Activated CD8-positive, alpha-beta memory T cell treated with anti-CD3 and anti-CD28 coated beads, Interleukin-2, amount 50 U/mL, for 4 hours (primary cell): ENCODE data around the gene FGF4.

Experiments used
- DNase-seq: peaks from one replicate; pipeline ENCODE4 v3.0.0-alpha.2; 2020

The FGF4 gene

GRCh38 chr11:69804769-69805508 is 29.8 kb upstream of the FGF4 start:
- DNase-seq, result no peak

GRCh38 chr11:69803604-69804218 is 28.6 kb upstream of the FGF4 start:
- DNase-seq, result no peak

GRCh38 chr11:69803022-69803421 is 27.9 kb upstream of the FGF4 start:
- DNase-seq, result no peak

GRCh38 chr11:69802590-69802989 is 27.4 kb upstream of the FGF4 start:
- no peak for DNase-seq

GRCh38 chr11:69801513-69802335 is 26.6 kb upstream of the FGF4 start:
- DNase-seq, result peak; percentile 33

- no peak for DNase-seq
Observed at GRCh38 chr11:69800278-69800677, 25.1 kb upstream of the FGF4 start.

- DNase-seq, result no peak
Observed at GRCh38 chr11:69799582-69799981, 24.4 kb upstream of the FGF4 start.

GRCh38 chr11:69799097-69799496 is 24.0 kb upstream of the FGF4 start:
- no peak for DNase-seq

- DNase-seq, result no peak
Observed at GRCh38 chr11:69797737-69798528, 22.8 kb upstream of the FGF4 start.

GRCh38 chr11:69797156-69797555 is 22.0 kb upstream of the FGF4 start:
- DNase-seq, result no peak

GRCh38 chr11:69796063-69796462 is 20.9 kb upstream of the FGF4 start:
- no peak for DNase-seq

GRCh38 chr11:69791276-69792180 is 16.4 kb upstream of the FGF4 start:
- no peak for DNase-seq

- DNase-seq, result no peak
Observed at GRCh38 chr11:69788956-69789355, 13.8 kb upstream of the FGF4 start.

- DNase-seq, result no peak
Observed at GRCh38 chr11:69787906-69788305, 12.8 kb upstream of the FGF4 start.

GRCh38 chr11:69787457-69787856 is 12.3 kb upstream of the FGF4 start:
- DNase-seq, result no peak

GRCh38 chr11:69781241-69781640 is 6.1 kb upstream of the FGF4 start:
- no peak for DNase-seq

GRCh38 chr11:69778373-69778772 is 3.2 kb upstream of the FGF4 start:
- no peak for DNase-seq

- no peak for DNase-seq
Observed at GRCh38 chr11:69774354-69775162, 583 bp downstream of the FGF4 start.

GRCh38 chr11:69773626-69774353 is 1.4 kb downstream of the FGF4 start:
- DNase-seq, result no peak

- DNase-seq, result no peak
Observed at GRCh38 chr11:69771466-69771865, 3.7 kb downstream of the FGF4 start.
